RPMI7951 (cell line): Measurements from ENCODE around the gene TYW1. TPM values are rescaled to one million over a fixed set of nuclear protein-coding genes. Genes with fewer than 3 reads are reported as not detected.
"Not testable (repeated sequence)": the region's sequence is repeated elsewhere in the genome, so short reads cannot be mapped to it uniquely, and the experiment has no call there.

Experiments
- DNase-seq: peaks from one replicate; pipeline ENCODE4 v3.0.0-alpha.2; 2012; ENCODE audit warnings: low read depth
- total RNA-seq: library from RNA; depleted of rRNA; stranded (reverse); fragments of >200 nt; shearing (Covaris generic); gene quantifications from 2 replicates; pipeline ENCODE4 v1.2.3, GENCODE V29; 2014; rRNA removed

Gene TYW1
- total RNA-seq: 10.9 and 11.9 TPM in 2 replicates

- DNase-seq: peak; percentile 97
Measured at GRCh38 chr7:66996444-66997191, at the start of gene TYW1. Gene TYW1, plus strand, starts transcription at chr7:66996833. Its CDS starts 146 bp downstream, at chr7:66996979.

DNA sequence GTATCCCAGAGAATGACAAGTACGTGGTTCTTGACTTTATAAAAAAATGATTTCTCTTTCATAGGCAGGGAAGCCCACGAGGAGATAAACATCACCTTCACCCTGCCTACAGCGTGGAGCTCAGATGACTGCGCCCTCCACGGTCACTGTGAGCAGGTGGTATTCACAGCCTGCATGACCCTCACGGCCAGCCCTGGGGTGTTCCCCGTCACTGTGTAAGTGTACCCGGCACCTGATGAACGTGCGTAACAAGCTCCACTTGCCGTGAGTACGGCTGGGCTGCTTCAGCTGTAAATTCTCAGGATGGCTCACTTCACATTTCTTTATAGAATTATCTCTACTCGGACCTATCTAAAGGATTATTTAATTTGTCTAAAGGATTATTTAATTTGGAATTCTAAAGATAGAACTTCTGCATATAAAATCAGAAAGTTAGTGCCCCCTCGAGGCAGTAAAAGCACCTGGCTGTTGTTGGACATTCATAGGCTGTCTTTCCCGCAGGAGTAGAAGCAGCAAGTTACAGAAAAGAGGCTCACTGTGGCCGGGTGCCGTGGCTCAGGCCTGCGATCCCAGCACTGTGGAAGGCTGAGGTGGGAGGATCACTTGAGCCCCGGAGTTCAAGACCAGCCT lies 48.0 kb upstream of the TYW1 start:
- no peak for DNase-seq

DNA sequence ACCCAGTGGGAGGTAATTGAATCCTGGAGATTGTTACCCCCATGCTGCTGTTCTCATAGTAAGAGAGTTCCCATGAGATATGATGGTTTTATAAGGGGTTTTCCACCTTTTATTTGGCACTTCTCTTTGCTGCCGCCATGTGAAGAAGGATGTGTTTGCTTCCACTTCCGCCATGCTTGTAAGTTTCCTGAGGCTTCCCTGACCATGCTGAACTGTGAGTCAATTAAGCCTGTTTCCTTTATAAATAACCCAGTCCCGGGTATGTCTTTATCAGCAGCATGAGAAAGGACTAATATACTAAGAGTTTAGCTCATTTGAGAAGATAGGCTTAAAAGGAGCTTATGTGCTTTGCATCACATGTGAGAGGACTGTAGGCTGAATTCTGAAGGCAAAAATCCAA lies 46.3 kb upstream of the TYW1 start:
- DNase-seq: peak; percentile 8

- peak; percentile 81 for DNase-seq
Measured at GRCh38 chr7:66950763-66951162, 45.9 kb upstream of the TYW1 start.

GRCh38 chr7:66952343-66953043 lies 44.1 kb upstream of the TYW1 start:
- DNase-seq: peak; percentile 89

- DNase-seq: no peak
Measured at GRCh38 chr7:66953044-66953427, 43.6 kb upstream of the TYW1 start.

- DNase-seq: no peak
Measured at GRCh38 chr7:66957595-66958290, 38.9 kb upstream of the TYW1 start.

- DNase-seq: no peak
Measured at GRCh38 chr7:66958538-66959350, 37.9 kb upstream of the TYW1 start.

DNA sequence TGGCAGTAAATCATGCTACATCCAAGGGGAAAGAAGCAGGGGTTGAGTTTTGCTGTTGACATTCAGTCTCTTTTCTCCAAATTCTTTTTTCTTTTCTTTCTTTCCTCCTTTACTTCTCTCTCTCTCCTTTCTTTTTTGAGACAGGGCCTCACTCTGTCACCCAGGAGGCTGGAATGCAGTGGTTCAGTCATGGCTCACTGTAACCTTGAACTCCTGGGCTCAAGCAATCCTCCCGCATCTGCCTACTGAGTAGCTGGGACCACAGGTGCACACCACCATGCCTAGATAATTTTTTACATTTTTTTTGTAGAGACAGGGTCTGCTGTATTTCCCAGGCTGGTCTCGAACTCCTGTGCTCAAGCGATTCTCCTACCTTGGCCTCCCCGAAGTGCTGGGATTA lies 36.4 kb upstream of the TYW1 start:
- DNase-seq: no peak

- DNase-seq: no peak
Measured at GRCh38 chr7:66961096-66961495, 35.5 kb upstream of the TYW1 start.

- DNase-seq: no peak
Measured at GRCh38 chr7:66964411-66964810, 32.2 kb upstream of the TYW1 start.

- no peak for DNase-seq
Measured at GRCh38 chr7:66967029-66967428, 29.6 kb upstream of the TYW1 start.

DNA sequence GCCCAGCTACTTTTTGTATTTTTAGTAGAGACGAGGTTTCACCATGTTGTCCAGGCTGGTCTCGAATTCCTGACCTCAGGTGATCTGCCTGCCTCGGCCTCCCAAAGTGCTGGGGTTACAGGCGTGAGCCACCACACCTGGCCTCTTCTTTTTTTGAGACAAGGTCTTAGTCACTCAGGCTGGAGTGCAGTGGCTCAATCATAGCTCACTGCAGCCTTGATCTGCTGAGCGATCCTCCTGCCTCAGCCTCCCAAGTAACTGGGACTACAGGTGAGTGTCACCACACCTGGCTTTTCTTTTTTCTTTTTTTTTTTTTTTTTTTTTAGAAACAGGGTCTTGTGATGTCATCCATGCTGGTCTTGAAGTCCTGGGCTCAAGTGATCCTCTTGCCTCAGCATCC lies 27.6 kb upstream of the TYW1 start:
- DNase-seq: not testable (repeated sequence)

DNA sequence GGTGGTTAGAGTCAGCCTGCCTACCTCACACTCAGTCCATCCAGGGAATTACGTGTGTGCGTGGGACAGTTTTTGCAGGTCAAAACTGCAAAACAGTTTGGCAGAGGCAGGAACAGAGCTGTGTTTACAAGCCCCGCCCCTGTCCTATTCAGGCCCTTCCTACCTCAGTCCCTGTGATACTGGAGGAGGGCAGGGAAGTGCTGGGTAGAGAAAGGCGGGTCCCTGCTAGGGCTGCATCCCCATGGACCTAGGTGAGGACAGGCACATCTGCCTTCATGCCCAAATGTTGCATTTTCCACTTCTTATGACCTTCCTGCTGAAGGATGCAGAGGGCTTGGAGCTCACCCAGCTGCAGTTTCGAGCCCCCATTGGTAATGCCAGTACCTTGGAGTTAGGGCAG lies 26.3 kb upstream of the TYW1 start:
- DNase-seq: no peak

DNA sequence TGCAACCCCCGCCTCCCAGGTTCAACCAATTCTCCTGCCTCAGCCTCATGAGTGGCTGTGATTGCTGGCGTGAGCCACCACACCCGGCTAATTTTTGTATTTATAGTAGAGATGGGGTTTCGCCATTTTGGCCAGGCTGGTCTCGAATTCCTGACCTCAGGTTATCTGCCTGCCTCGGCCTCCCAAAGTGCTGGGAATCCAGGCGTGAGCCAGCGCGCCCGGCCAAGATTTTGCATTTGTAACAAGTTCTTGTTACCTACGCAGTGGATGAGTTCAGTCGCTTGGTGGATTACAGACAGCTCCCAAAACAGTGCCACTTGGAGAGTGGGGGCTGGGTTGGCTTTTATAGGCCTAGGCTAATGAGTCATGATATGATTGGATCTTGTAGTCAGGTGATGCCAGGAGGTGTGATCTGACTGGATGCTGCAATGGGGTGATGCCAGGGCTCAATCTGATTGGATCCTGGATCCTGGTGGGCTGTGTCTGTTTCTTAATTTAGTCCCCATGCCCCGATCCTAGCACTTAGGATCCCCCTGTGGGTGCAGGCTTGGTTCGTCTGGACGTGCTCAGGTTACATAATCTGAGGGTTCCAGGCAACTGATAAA lies 21.5 kb upstream of the TYW1 start:
- DNase-seq: no peak

GRCh38 chr7:66978312-66978711 lies 18.3 kb upstream of the TYW1 start:
- DNase-seq: not testable (repeated sequence)

DNA sequence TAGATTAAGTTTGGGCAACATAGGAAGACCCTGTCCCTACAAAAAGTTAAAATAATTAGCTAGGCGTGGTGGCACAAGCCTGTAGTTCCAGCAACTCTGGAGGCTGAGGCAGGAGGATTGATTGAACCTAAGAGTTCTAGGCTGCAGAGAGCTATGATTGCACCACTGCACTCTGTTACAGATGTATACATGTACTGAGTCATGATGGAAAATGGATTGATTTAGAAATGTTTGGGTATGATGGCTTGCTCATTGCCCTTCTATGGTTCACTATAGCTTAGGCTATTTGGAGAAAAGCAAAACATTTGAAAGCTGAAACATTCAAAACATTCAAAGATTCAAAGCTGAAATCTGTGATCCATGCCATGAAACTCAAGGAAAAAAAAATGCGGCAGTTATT lies 17.6 kb upstream of the TYW1 start:
- not testable (repeated sequence) for DNase-seq

- DNase-seq: not testable (repeated sequence)
Measured at GRCh38 chr7:66980336-66980735, 16.3 kb upstream of the TYW1 start.

GRCh38 chr7:66989552-66989951 lies 7.1 kb upstream of the TYW1 start:
- DNase-seq: not testable (repeated sequence)

DNA sequence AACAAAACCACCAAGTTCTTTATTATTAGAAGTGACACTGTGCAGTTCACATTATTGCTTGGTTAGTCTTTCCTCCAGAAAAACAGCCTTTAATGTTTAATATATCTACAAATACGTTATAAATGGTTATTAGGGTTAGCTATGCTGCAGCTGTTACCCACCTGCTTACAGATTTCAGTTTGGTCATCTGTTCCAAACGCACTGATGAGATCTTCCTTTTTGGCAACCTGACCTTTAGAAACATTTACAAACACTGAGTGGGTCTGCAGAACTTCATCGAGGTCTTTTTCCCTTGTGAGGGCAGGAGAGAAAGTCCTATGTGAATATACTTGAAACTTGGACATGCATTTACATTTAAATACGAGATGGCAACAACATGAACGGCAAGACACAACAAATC lies 2.6 kb upstream of the TYW1 start:
- DNase-seq: not testable (repeated sequence)

GRCh38 chr7:66994691-66995049 lies 2.0 kb upstream of the TYW1 start:
- peak; percentile 88 for DNase-seq
